Type B pancreatic cell (in vitro differentiated cells): ENCODE measurements around the gene CNTN4. TPM values are rescaled to one million over a fixed set of nuclear protein-coding genes. Genes with fewer than 3 reads are reported as not detected.

Experiments
- DNase-seq: peaks from one replicate; pipeline ENCODE4 v3.0.0; 2021; ENCODE audit warnings: mixed read lengths; ENCODE audit not compliant: unreplicated experiment; ENCODE audit errors: extremely low spot score
- H3K27ac Mint-ChIP-seq: 2 replicates; pipeline ENCODE4 v1.8.0; 2021; ENCODE audit warnings: mild to moderate bottlenecking, mixed read lengths
- H3K27me3 Mint-ChIP-seq: 2 replicates; pipeline ENCODE4 v1.8.0; 2021; ENCODE audit warnings: mixed read lengths
- H3K36me3 Mint-ChIP-seq: 2 replicates; pipeline ENCODE4 v1.8.0; 2021; ENCODE audit warnings: mixed read lengths
- H3K4me1 Mint-ChIP-seq: one replicate; pipeline ENCODE4 v1.8.0; 2021; ENCODE audit warnings: mixed read lengths; ENCODE audit not compliant: unreplicated experiment
- H3K4me3 Mint-ChIP-seq: 2 replicates; pipeline ENCODE4 v1.8.0; 2021; ENCODE audit warnings: mild to moderate bottlenecking, mixed read lengths
- H3K9me3 Mint-ChIP-seq: 2 replicates; pipeline ENCODE4 v1.8.0; 2021; ENCODE audit warnings: mixed read lengths
- CTCF ChIP-seq: fragments of 200-600 bp; sonication (generic); conservative IDR thresholded peaks from 2 replicates; pipeline ENCODE4 v1.5.0; 2021; ENCODE audit warnings: antibody characterized with exemption, mild to moderate bottlenecking
- total RNA-seq: library from RNA; stranded (reverse); gene quantifications from 2 replicates; pipeline ENCODE4 v1.2.1, GENCODE V29; 2021; ENCODE audit warnings: low replicate concordance

Gene CNTN4
- total RNA-seq, 1 donor from 2014 or later = 29.7 TPM

GRCh38 chr3:2656806-2657777, 558.4 kb downstream of the CNTN4 start:
- Mint-ChIP-seq H3K36me3 (no peaks in the 10 kb centered on the region), H3K4me3 (no peak overlapping the region), H3K4me1 (peaks cover 19% of the 10 kb centered on the region), H3K9me3 (no peaks in the 10 kb centered on the region), H3K27me3 (no peaks in the 10 kb centered on the region), H3K27ac (no peak overlapping the region)
- no peak for DNase-seq
- no peak for TF ChIP-seq CTCF

- DNase-seq = no peak
- peaks cover 19% of the 10 kb centered on the region for H3K4me1 Mint-ChIP-seq
- H3K27me3 Mint-ChIP-seq = no peaks in the 10 kb centered on the region
- no peak for TF ChIP-seq CTCF
- H3K4me3 Mint-ChIP-seq = no peak overlapping the region
- no peaks in the 10 kb centered on the region for H3K36me3 Mint-ChIP-seq
- H3K27ac Mint-ChIP-seq = no peak overlapping the region
- H3K9me3 Mint-ChIP-seq = no peaks in the 10 kb centered on the region
These were observed 559.3 kb downstream of the CNTN4 start for GRCh38 chr3:2657971-2658370.

- no peak for TF ChIP-seq CTCF
- no peak for DNase-seq
- Mint-ChIP-seq H3K4me1 (peaks cover 12% of the 10 kb centered on the region), H3K4me3 (no peak overlapping the region), H3K36me3 (no peaks in the 10 kb centered on the region), H3K27ac (no peak overlapping the region), H3K27me3 (no peaks in the 10 kb centered on the region), H3K9me3 (no peaks in the 10 kb centered on the region)
These were observed 561.2 kb downstream of the CNTN4 start for GRCh38 chr3:2659896-2660295.

- H3K4me1 Mint-ChIP-seq = peaks cover under 1% of the 10 kb centered on the region
- no peaks in the 10 kb centered on the region for H3K36me3 Mint-ChIP-seq
- TF ChIP-seq CTCF = no peak
- H3K27ac Mint-ChIP-seq = no peak overlapping the region
- no peak overlapping the region for H3K4me3 Mint-ChIP-seq
- H3K9me3 Mint-ChIP-seq = no peaks in the 10 kb centered on the region
- H3K27me3 Mint-ChIP-seq = no peaks in the 10 kb centered on the region
- DNase-seq = no peak
These were observed 562.4 kb downstream of the CNTN4 start for GRCh38 chr3:2661078-2661477.

GRCh38 chr3:2677501-2677900, 578.8 kb downstream of the CNTN4 start:
- no peak for DNase-seq
- no peak overlapping the region for H3K4me3 Mint-ChIP-seq
- H3K9me3 Mint-ChIP-seq = no peaks in the 10 kb centered on the region
- TF ChIP-seq CTCF = no peak
- no peak overlapping the region for H3K27ac Mint-ChIP-seq
- H3K27me3 Mint-ChIP-seq = no peaks in the 10 kb centered on the region
- H3K36me3 Mint-ChIP-seq = no peaks in the 10 kb centered on the region
- H3K4me1 Mint-ChIP-seq = no peaks in the 10 kb centered on the region
